ENCODE measurements around the gene BRCA1.

GRCh38 chr17:42997984-42998938, 126.9 kb downstream of the BRCA1 start, which contains the start of gene RPL27:
- TF ChIP-seq YY1 (IDR thresholded peaks at IDR 0.05; ENCODE audit: insufficient read depth, insufficient read length) (peak; percentile 16), ZNF274 (IDR thresholded peaks at IDR 0.05; ENCODE audit: low read depth, low read length) (no peak), SUZ12 (IDR thresholded peaks at IDR 0.05; ENCODE audit: extremely low read depth, insufficient read depth, insufficient read length) (no peak)
